ENCODE results near the gene HRH3.

Gene HRH3

GRCh38 chr20:62174870-62175624 is 45.0 kb downstream of the HRH3 start:
- no peak for DNase-seq

GRCh38 chr20:62174021-62174804 is 45.9 kb downstream of the HRH3 start:
- DNase-seq, result no peak

GRCh38 chr20:62172666-62173065 is 47.4 kb downstream of the HRH3 start:
- DNase-seq, result no peak

- no peak for DNase-seq
These were observed 48.8 kb downstream of the HRH3 start for GRCh38 chr20:62171245-62171644.

- no peak for DNase-seq
These were observed 49.5 kb downstream of the HRH3 start for GRCh38 chr20:62170536-62170935.

GRCh38 chr20:62168890-62169435 is 51.1 kb downstream of the HRH3 start:
- DNase-seq, result no peak

- no peak for DNase-seq
These were observed 52.0 kb downstream of the HRH3 start for GRCh38 chr20:62168061-62168460.

- no peak for DNase-seq
These were observed 52.6 kb downstream of the HRH3 start for GRCh38 chr20:62167474-62167873.

GRCh38 chr20:62165762-62166399 is 54.2 kb downstream of the HRH3 start:
- no peak for DNase-seq
